HG03354 (cell line): ENCODE data around the gene MDN1.
A peak's percentile ranks its signal among the peaks of the same experiment; 100 is the strongest.
"Not testable (repeated sequence)": the region's sequence is repeated elsewhere in the genome, so short reads cannot be mapped to it uniquely, and the experiment has no call there.

ENCODE experiments used
- ATAC-seq: cut with Tn5 transposase; IDR thresholded peaks from one replicate; pipeline ENCODE4 v1.9.1; 2021; ENCODE audit warnings: mild to moderate bottlenecking; ENCODE audit not compliant: unreplicated experiment, poor library complexity, severe bottlenecking

MDN1 gene

GRCh38 chr6:89667872-89668556, 151.6 kb downstream of the MDN1 start:
- ATAC-seq, result no peak

GRCh38 chr6:89662659-89663223, 156.9 kb downstream of the MDN1 start:
- no peak for ATAC-seq

- no peak for ATAC-seq
Measured at GRCh38 chr6:89661559-89661958, 158.0 kb downstream of the MDN1 start.

- ATAC-seq, result no peak
Measured at GRCh38 chr6:89660981-89661380, 158.6 kb downstream of the MDN1 start.

- no peak for ATAC-seq
Measured at GRCh38 chr6:89657445-89658158, 162.0 kb downstream of the MDN1 start.

- ATAC-seq, result no peak
Measured at GRCh38 chr6:89655122-89655521, 164.5 kb downstream of the MDN1 start.

GRCh38 chr6:89650579-89650978, 169.0 kb downstream of the MDN1 start:
- no peak for ATAC-seq

GRCh38 chr6:89649682-89650081, 169.9 kb downstream of the MDN1 start:
- ATAC-seq, result no peak

- no peak for ATAC-seq
Measured at GRCh38 chr6:89644864-89645263, 174.7 kb downstream of the MDN1 start.

GRCh38 chr6:89643406-89643805, 176.2 kb downstream of the MDN1 start:
- ATAC-seq, result no peak

- no peak for ATAC-seq
Measured at GRCh38 chr6:89642956-89643355, 176.6 kb downstream of the MDN1 start.

- not testable (repeated sequence) for ATAC-seq
Measured at GRCh38 chr6:89641581-89641980, 178.0 kb downstream of the MDN1 start.

- no peak for ATAC-seq
Measured at GRCh38 chr6:89640804-89641203, 178.8 kb downstream of the MDN1 start.

GRCh38 chr6:89638320-89639195, 181.0 kb downstream of the MDN1 start, which contains the start of gene LYRM2:
Gene LYRM2 (minus strand): TSS chr6:89638747. CDS start chr6:89638716, 31 bp downstream.
- peak; percentile 98 for ATAC-seq

- peak; percentile 1 for ATAC-seq
Measured at GRCh38 chr6:89637960-89638319, 181.7 kb downstream of the MDN1 start.

- ATAC-seq, result not testable (repeated sequence)
Measured at GRCh38 chr6:89636412-89636811, 183.2 kb downstream of the MDN1 start.

GRCh38 chr6:89630488-89630887, 189.1 kb downstream of the MDN1 start:
- no peak for ATAC-seq

GRCh38 chr6:89623749-89624148, 195.8 kb downstream of the MDN1 start:
- no peak for ATAC-seq

- ATAC-seq, result no peak
Measured at GRCh38 chr6:89619567-89619966, 200.0 kb downstream of the MDN1 start.

GRCh38 chr6:89618026-89618425, 201.6 kb downstream of the MDN1 start:
- ATAC-seq, result no peak
